Mesenchymal stem cell (in vitro differentiated cells and primary cell): ENCODE results near the gene KHDC4.

Experiments
- DNase-seq: peaks from one replicate; pipeline ENCODE4 v3.0.0-alpha.2; 2013
- H2AFZ ChIP-seq: one replicate; pipeline ENCODE4 v1.6.1; 2013; ENCODE audit warnings: low read depth, mild to moderate bottlenecking, control low read depth, inconsistent platforms, low read length, moderate library complexity
- H2AK5ac ChIP-seq: 2 replicates; pipeline ENCODE4 v1.6.1; 2013; ENCODE audit warnings: low read length, moderate library complexity, mild to moderate bottlenecking, inconsistent platforms; ENCODE audit not compliant: severe bottlenecking
- H2BK120ac ChIP-seq: one replicate; pipeline ENCODE4 v1.6.1; 2013; ENCODE audit warnings: low read depth, mild to moderate bottlenecking, inconsistent platforms, low read length, moderate library complexity
- H2BK12ac ChIP-seq, 2 experiments: one replicate each; pipeline ENCODE4 v1.6.1; 2013; ENCODE audit warnings: inconsistent platforms in 2 of 2, low read length in 2 of 2, mild to moderate bottlenecking in 2 of 2, moderate library complexity in 2 of 2, control low read depth in 1 of 2
- H2BK15ac ChIP-seq: one replicate; pipeline ENCODE4 v1.6.1; 2013; ENCODE audit warnings: mild to moderate bottlenecking, low read depth, inconsistent platforms; ENCODE audit not compliant: poor library complexity, severe bottlenecking
- H2BK5ac ChIP-seq: 2 replicates; pipeline ENCODE4 v1.6.1; 2013; ENCODE audit warnings: low read depth, mild to moderate bottlenecking, low read length, control low read depth, inconsistent platforms; ENCODE audit not compliant: poor library complexity, severe bottlenecking
- H3K14ac ChIP-seq, 2 experiments: one replicate each; pipeline ENCODE4 v1.6.1; 2013; ENCODE audit warnings: inconsistent platforms in 2 of 2, low read length in 2 of 2, control low read depth in 1 of 2, mild to moderate bottlenecking in 1 of 2, moderate library complexity in 1 of 2
- H3K18ac ChIP-seq, 2 experiments: one replicate each; pipeline ENCODE4 v1.6.1; 2013; ENCODE audit warnings: inconsistent platforms in 2 of 2, low read length in 2 of 2, control low read depth in 1 of 2, low read depth in 1 of 2, mild to moderate bottlenecking in 1 of 2
- H3K23ac ChIP-seq, 2 experiments: one replicate each; pipeline ENCODE4 v1.6.1; 2013; ENCODE audit warnings: inconsistent platforms in 2 of 2, low read length in 2 of 2, mild to moderate bottlenecking in 2 of 2, moderate library complexity in 2 of 2, control low read depth in 1 of 2
- H3K27ac ChIP-seq: 2 replicates; pipeline ENCODE4 v1.5.1; 2013; ENCODE audit warnings: mild to moderate bottlenecking, moderate library complexity, low read length, control low read depth, inconsistent platforms; ENCODE audit not compliant: poor library complexity, severe bottlenecking
- H3K27me3 ChIP-seq, 2 experiments: 2 replicates each; pipeline versions ENCODE4 v1.6.1 to v1.7.0; 2013; ENCODE audit warnings: low read length in 2 of 2, mild to moderate bottlenecking in 2 of 2, moderate library complexity in 2 of 2, control low read depth in 1 of 2, inconsistent platforms in 1 of 2; ENCODE audit not compliant: control insufficient read depth in 1 of 2, insufficient read depth in 1 of 2
- H3K36me3 ChIP-seq, 2 experiments: 2 replicates each; pipeline versions ENCODE4 v1.6.1 to v1.7.0; 2013; ENCODE audit warnings: low read length in 2 of 2, control low read depth in 1 of 2, inconsistent platforms in 1 of 2, low read depth in 1 of 2, mild to moderate bottlenecking in 1 of 2; ENCODE audit not compliant: insufficient read depth in 2 of 2, control insufficient read depth in 1 of 2
- H3K4ac ChIP-seq, 2 experiments: one replicate each; pipeline ENCODE4 v1.6.1; 2013; ENCODE audit warnings: inconsistent platforms in 2 of 2, low read length in 2 of 2, mild to moderate bottlenecking in 2 of 2, moderate library complexity in 2 of 2, control low read depth in 1 of 2, low read depth in 1 of 2
- H3K4me1 ChIP-seq: 2 replicates; pipeline ENCODE4 v1.6.1; 2013; ENCODE audit warnings: low read depth, low read length, control low read depth; ENCODE audit not compliant: control insufficient read depth, insufficient read depth
- H3K4me2 ChIP-seq: 2 replicates; pipeline ENCODE4 v1.6.1; 2013; ENCODE audit warnings: low read length, mild to moderate bottlenecking, inconsistent platforms; ENCODE audit not compliant: poor library complexity, severe bottlenecking
- H3K4me3 ChIP-seq, 2 experiments: 2 replicates each; pipeline versions ENCODE4 v1.5.1 to v1.7.0; 2013; ENCODE audit warnings: low read length in 2 of 2, mild to moderate bottlenecking in 2 of 2, control low read depth in 1 of 2, low read depth in 1 of 2; ENCODE audit not compliant: insufficient read depth in 1 of 2
- H3K79me1 ChIP-seq: replicated peaks from 2 replicates; pipeline ENCODE4 v1.6.1; 2013; ENCODE audit warnings: mild to moderate bottlenecking, control low read depth, low read length, inconsistent platforms; ENCODE audit not compliant: poor library complexity, severe bottlenecking
- H3K9ac ChIP-seq: 2 replicates; pipeline ENCODE4 v1.7.0; 2013; ENCODE audit warnings: mild to moderate bottlenecking, low read length, moderate library complexity
- H3K9me3 ChIP-seq: 2 replicates; pipeline ENCODE4 v1.7.0; 2013; ENCODE audit warnings: mild to moderate bottlenecking, low read length; ENCODE audit not compliant: control insufficient read depth
- H4K8ac ChIP-seq: one replicate; pipeline ENCODE4 v1.6.1; 2013; ENCODE audit warnings: inconsistent platforms, mild to moderate bottlenecking, low read length, moderate library complexity
- H4K91ac ChIP-seq: one replicate; pipeline ENCODE4 v1.6.1; 2013; ENCODE audit warnings: mild to moderate bottlenecking, low read length, inconsistent platforms
- WGBS: methylation state at CpG from one replicate; pipeline ENCODE4 v1.1.7; 2013; ENCODE audit warnings: mixed read lengths; 5-methylcytosine and 5-hydroxymethylcytosine counted together

The KHDC4 gene

DNA sequence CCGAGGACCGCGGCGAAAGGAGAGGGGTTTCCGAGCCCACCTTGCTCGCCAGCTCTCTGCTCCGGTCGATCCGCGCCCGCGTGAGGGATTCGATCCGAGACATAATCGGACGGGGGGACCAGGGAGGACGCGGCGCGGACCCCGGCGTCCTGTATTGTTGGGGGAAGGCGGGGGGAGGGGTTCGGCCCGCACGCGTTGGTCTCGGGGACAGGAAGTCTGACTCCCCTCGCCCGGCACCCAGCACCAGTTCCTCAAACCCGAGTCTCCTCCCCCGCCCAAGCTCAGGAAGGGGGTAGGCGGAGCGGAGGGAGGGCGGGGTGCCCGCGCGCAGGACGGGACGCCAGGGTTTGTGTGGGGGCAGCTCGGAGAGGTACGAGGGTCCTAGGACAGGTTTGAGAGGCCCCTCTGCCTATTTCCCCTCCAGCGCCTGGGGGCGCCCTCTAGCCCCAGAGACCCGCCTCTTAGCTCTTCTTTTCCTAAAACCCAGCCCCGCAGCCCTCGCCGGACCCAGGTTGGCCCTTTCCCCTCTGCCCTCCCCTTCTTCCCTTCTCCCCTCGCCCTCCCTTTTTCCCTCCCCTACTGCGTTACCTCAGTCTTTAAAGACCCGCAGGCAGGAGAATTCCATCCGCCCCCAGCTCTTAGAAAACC lies 44.2 kb upstream of the KHDC4 start, which contains the start of gene ARHGEF2:
Gene ARHGEF2, minus strand, starts transcription at position 223 of the 648 bp plus-strand sequence. Its CDS starts 120 bp downstream, at position 103.
- Histone ChIP-seq H3K4me2 (peak within 1 kb of the TSS; percentile 86), H2AFZ (peak within 1 kb of the TSS; percentile 47), H3K36me3 (peaks cover 0 to 10% of the 10 kb centered on the region in 2 experiments), H3K27me3 (no peaks in the 10 kb centered on the region), H2AK5ac (peak within 1 kb of the TSS; percentile 5), H3K9me3 (no peaks in the 10 kb centered on the region), H3K79me1 (peaks cover 5% of the 10 kb centered on the region), H3K4me1 (peaks cover 46% of the 10 kb centered on the region), H3K9ac (peak within 1 kb of the TSS; percentile 95), H3K23ac (peak within 1 kb of the TSS; percentile 37 to 87), H2BK120ac (peak within 1 kb of the TSS; percentile 92), H3K4me3 (peak within 1 kb of the TSS; percentile 92), H2BK15ac (peak within 1 kb of the TSS; percentile 86), H3K14ac (peak within 1 kb of the TSS; percentile 59 to 91), H2BK5ac (peak within 1 kb of the TSS; percentile 66), H4K8ac (peak within 1 kb of the TSS; percentile 75), H3K18ac (peak within 1 kb of the TSS; percentile 95 to 97), H3K4ac (peak within 1 kb of the TSS; percentile 94), H3K27ac (peak within 1 kb of the TSS; percentile 75), H4K91ac (peak within 1 kb of the TSS; percentile 93), H2BK12ac (peak within 1 kb of the TSS in 1 of 2 experiments; percentile 89)
- 0% methylated on average over 20 of the region's 52 CpGs for WGBS
- DNase-seq: peak; percentile 65

DNA sequence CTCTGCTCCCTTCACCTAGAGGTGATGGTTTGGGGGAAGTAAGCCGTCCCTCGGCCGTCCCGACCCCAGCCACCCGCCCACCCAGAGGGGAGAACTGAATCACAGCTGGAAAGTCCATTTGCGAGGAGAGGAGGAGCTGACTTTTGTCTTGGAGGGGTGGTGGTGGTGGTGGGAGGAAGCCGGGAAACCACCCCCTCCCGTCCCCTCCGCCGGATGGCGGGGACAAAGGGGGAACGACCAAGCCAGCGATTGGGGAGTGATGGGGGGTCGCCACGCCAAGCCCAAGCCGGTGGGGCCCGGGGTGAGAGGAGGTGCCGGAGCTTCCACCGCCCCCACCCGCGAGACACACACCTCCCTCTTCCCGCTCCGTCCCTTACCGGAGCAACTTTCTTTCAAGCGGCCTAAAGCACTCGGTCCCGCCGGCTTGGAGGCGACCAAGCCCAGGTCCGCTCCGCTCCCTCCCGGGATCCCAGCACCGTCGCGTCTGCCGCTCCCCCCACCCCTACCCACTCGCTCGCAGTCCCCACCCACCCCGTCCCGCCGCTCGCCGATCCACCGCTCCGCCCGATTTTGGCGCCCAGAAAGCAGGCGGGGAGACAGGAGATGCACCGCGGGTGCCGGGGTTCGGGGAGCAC lies 43.6 kb upstream of the KHDC4 start:
- peak overlapping the region; percentile 86 for H3K4me2 ChIP-seq
- H3K18ac ChIP-seq: peak overlapping the region; percentile 95 to 97
- peak overlapping the region in 1 of 2 experiments; percentile 79 for H2BK12ac ChIP-seq
- peak; percentile 38 for DNase-seq
- H3K14ac ChIP-seq: peak overlapping the region; percentile 59 to 82
- peak overlapping the region; percentile 66 for H2BK5ac ChIP-seq
- peak overlapping the region; percentile 93 for H4K91ac ChIP-seq
- no peak overlapping the region for H2AK5ac ChIP-seq
- peak overlapping the region; percentile 95 for H3K9ac ChIP-seq
- peaks cover 5% of the 10 kb centered on the region for H3K79me1 ChIP-seq
- peaks cover 43% of the 10 kb centered on the region for H3K4me1 ChIP-seq
- H3K9me3 ChIP-seq: no peaks in the 10 kb centered on the region
- H3K27ac ChIP-seq: peak overlapping the region; percentile 62
- H4K8ac ChIP-seq: peak overlapping the region; percentile 75
- H3K23ac ChIP-seq: peak overlapping the region; percentile 37 to 87
- H2BK120ac ChIP-seq: peak overlapping the region; percentile 92
- H3K4ac ChIP-seq: peak overlapping the region; percentile 94
- under 1% methylated on average over 35 of the region's 52 CpGs for WGBS
- peaks cover 0 to 14% of the 10 kb centered on the region in 2 experiments for H3K36me3 ChIP-seq
- H2BK15ac ChIP-seq: peak overlapping the region; percentile 86
- H2AFZ ChIP-seq: no peak overlapping the region
- H3K4me3 ChIP-seq: peak overlapping the region; percentile 92
- no peaks in the 10 kb centered on the region for H3K27me3 ChIP-seq

DNA sequence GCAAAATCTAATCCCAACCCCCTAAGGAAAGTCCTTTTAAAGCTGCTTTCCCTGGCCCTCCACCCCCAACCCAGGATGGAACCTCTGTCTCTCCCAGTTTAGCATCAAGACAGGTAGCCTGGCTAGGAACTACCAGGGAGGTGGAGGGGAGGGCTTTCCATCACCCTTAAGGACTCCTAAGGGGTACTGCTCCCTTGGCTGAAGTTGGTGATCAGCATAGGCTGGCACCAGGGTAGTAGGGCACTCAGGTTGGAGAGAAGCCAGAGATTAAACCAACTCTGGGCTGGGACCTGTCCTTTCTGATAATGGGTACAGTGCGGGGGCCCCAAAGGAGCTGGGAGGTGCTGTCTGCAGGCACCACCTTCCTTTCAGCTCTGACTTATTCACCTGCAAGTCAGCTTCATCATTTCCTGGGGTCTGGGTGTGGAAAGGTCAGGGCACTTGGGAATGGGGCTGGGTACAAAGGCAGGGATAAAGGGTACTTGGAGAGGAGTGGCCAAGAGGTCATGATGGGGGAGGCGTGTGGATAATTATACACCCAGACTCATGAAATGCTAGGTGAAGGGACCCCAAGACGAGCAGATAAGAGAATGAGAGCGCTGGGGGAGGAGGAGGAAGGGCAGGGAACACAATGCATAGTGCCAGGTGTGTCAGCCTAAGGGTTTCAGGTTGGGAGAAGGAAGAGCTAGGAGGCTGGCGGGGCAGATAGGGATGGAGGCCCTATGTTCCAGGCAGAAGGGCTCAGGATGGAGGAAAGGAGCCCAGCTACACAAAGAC lies 42.9 kb upstream of the KHDC4 start:
- H2BK120ac ChIP-seq: no peak overlapping the region
- no peaks in the 10 kb centered on the region for H3K27me3 ChIP-seq
- no peak overlapping the region for H4K8ac ChIP-seq
- peak overlapping the region; percentile 29 to 94 for H3K4ac ChIP-seq
- peaks cover 5% of the 10 kb centered on the region for H3K79me1 ChIP-seq
- H2BK12ac ChIP-seq: peak overlapping the region in 1 of 2 experiments; percentile 89
- 12% methylated on average over 3 of the region's 5 CpGs for WGBS
- peak overlapping the region; percentile 6 for H4K91ac ChIP-seq
- peak overlapping the region in 1 of 2 experiments; percentile 64 for H3K14ac ChIP-seq
- H3K18ac ChIP-seq: peak overlapping the region; percentile 81 to 97
- H3K9ac ChIP-seq: peak overlapping the region; percentile 95
- H2BK5ac ChIP-seq: peak overlapping the region; percentile 12
- H3K4me2 ChIP-seq: peak overlapping the region; percentile 86
- H3K9me3 ChIP-seq: no peaks in the 10 kb centered on the region
- peak overlapping the region in 1 of 2 experiments; percentile 75 for H3K23ac ChIP-seq
- peak overlapping the region; percentile 75 for H3K27ac ChIP-seq
- peaks cover 2 to 21% of the 10 kb centered on the region in 2 experiments for H3K36me3 ChIP-seq
- H2BK15ac ChIP-seq: peak overlapping the region; percentile 29
- peak overlapping the region; percentile 18 for H2AK5ac ChIP-seq
- no peak overlapping the region for H2AFZ ChIP-seq
- H3K4me3 ChIP-seq: peak overlapping the region; percentile 92
- peaks cover 44% of the 10 kb centered on the region for H3K4me1 ChIP-seq
- DNase-seq: no peak
